Measurements from ENCODE around the gene TSC22D1.
A peak's percentile ranks its signal among the peaks of the same experiment; 100 is the strongest.
"Not testable (repeated sequence)": the region's sequence is repeated elsewhere in the genome, so short reads cannot be mapped to it uniquely, and the experiment has no call there.

Gene TSC22D1

DNA sequence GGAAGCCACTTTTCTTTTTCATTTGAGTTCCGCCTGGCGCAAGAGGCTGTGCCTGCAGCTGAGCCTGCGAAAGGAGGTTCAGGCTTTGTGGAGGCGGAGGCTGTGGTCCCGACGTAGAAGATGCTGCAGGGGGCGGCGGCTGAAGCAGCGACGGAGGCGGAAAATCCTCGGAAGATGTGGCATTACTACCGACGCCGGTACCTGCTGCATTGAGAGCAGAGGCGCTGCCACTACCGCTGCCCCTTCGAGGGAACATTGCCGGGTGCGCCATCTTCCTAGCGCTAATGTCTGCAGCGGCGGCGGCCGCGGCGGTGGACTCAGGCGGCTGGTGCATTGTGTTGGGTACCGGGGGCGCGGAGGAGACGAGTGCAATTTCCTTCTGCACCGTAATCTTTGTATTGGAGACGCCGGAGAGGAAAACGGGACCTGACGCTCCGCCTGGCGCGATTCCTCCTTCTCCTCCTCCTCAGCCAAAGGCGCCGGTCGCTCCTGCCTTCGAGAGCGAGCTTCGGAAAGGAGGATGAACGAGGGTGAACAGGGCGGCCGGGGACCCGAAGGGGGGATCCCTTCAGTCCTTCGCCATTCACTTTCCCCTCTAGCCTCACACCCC lies at the start of gene TSC22D1:
TSS of gene TSC22D1 (minus strand) at position 590 of the 610 bp plus-strand sequence. CDS start at position 334, 256 bp downstream.
- peak; percentile 46 to 94 (median 66) for DNase-seq
- intact Hi-C loops (cut with DNase I), result loop anchor here (2.0 to 10.0 kb wide), 2 partner anchors 91 to 341 kb away; no protein-coding TSS in a partner anchor

- intact Hi-C loops (cut with DNase I), result no loop called here
- DNase-seq, result no peak
Observed at GRCh38 chr13:44622708-44623107, 46.6 kb upstream of the TSC22D1 start.

DNA sequence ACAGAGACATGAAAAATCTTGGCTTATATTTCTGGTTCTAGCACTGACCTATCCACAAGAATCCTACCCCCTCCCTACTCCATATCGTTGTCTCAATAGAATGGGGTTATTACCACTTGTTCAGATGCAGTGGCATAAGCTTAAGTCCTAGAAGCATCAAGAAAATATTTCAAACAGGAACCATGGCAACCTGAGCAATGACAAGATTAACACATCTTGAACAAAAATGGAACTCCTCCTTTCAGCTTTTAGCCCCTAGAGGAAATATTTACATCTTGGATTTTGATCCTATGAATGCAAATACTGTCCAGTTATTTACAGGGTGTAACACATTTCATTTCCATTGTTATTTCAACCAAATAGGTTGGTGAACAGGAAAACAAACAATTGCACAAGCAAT lies 46.1 kb upstream of the TSC22D1 start:
- no peak for DNase-seq
- intact Hi-C loops (cut with DNase I), result no loop called here

DNA sequence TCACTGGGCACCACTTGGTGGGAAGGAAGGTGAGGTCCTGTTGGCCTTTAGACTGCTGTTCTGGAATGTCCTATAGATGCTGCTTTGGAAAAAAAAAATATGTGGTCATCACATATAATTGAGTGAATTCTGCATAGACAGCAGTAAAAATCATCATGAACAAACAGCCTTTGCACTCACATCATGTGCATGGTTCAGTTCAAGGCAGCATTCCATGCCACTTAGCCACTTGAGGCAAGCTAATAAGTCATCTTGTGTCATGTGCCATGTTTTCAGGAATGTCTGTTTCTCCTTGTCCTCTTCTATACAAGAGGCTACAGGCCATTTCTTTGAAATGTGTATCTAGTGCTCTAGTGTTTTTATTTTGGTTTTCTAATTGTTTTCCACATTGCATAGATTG lies 43.9 kb upstream of the TSC22D1 start:
- DNase-seq, result no peak
- intact Hi-C loops (cut with DNase I), result no loop called here

DNA sequence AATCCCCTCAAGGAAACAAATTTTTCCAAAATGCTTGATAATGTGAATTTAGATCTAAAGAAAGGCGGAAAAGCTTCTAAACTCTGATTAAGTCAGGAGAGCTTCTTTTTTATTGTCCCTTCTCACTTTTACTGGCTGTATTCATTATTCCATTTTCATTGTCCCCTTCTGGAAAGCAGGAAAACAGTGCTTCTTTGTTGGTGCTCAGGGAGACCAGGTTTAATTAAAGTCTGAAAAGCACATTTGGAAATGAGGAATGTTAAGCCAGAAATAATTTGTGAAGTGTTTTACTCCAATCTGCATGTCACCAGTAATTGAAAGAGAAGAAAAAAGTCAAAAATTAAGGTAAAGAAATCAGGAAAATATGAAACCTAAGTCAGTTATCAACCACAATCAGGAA lies 43.5 kb upstream of the TSC22D1 start:
- no peak for DNase-seq
- intact Hi-C loops (cut with DNase I), result no loop called here

GRCh38 chr13:44618326-44618725 lies 42.2 kb upstream of the TSC22D1 start:
- intact Hi-C loops (cut with DNase I), result no loop called here
- no peak for DNase-seq

DNA sequence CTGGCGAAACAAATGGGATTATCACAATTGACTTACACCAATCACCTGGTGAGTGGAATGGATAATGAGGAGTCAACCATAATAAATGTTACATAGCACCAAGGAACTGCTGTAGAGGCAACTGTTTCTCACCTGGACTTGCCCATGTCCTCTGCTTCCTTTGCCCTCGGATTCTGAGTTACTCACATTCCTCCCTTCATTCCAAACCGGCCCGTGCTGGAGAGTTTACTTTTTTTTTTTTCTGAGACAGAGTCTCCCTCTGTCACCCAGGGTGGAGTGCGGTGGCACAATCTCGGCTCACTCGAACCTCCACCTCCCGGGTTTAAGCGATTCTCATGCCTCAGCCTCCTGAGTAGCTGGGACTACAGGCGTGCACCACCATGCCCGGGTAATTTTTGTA lies 41.5 kb upstream of the TSC22D1 start:
- DNase-seq, result no peak
- intact Hi-C loops (cut with DNase I), result no loop called here

- no peak for DNase-seq
- intact Hi-C loops (cut with DNase I), result no loop called here
Observed at GRCh38 chr13:44609137-44609536, 33.0 kb upstream of the TSC22D1 start.

- intact Hi-C loops (cut with DNase I), result no loop called here
- DNase-seq, result no peak
Observed at GRCh38 chr13:44605721-44606120, 29.6 kb upstream of the TSC22D1 start.

- DNase-seq, result no peak
Observed at GRCh38 chr13:44605275-44605674, 29.1 kb upstream of the TSC22D1 start.

DNA sequence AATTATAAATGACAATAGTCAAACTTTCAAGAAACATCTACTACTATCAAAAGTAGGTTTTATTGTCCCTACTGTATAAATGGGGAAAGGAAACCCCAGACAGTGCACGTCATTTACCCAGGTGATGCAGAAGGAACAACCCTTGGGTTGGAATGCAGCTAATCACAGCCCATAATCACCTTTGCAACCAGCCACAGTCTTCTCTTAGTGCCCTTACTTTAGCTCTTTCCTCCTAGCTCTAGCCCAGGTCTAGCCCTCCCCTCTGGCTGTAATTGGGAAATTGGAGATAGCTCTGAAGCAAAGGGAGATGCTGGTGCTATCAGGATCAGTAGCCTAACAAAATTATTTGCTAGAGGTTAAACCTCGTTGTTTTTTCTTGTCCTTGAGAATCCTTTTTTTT lies 25.5 kb upstream of the TSC22D1 start:
- intact Hi-C loops (cut with DNase I), result no loop called here
- DNase-seq, result no peak

More at GRCh38 chr13:44605275-44605674, 29.1 kb upstream of the TSC22D1 start:
- intact Hi-C loops (cut with DNase I), result no loop called here

- DNase-seq; intact Hi-C loops (cut with DNase I): not testable (repeated sequence)
Observed at GRCh38 chr13:44593861-44594592, 17.9 kb upstream of the TSC22D1 start.

DNA sequence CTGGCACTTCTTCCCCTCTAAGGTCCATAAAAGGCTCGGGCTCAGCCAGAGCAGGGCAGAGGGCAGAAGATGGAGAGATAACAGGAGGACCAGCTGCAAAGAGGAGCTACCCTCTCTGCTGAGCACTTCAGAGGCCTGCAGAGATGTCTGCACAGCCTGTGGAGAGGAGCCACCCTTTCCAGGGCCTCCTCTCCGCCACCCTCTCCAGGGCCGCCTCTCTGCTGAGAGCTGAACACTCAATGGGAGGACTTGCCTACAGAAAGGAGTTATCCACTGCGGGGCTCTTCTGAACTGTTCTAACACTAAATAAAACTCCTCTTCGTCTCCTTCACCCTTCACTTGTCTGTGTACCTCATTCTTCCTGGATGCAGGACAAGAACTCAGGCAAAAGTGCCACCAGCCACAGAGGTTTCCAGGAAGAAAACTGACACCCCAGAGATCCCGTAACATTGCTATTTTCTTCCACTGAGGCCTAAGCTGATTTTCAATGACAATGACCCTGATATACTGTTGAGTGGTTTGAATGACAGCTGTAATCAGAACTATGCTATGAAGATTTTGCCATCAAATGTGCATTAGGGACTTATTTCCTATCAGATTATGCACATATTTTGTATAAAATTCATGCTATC lies 16.2 kb upstream of the TSC22D1 start:
- no peak for DNase-seq
- intact Hi-C loops (cut with DNase I), result no loop called here

DNA sequence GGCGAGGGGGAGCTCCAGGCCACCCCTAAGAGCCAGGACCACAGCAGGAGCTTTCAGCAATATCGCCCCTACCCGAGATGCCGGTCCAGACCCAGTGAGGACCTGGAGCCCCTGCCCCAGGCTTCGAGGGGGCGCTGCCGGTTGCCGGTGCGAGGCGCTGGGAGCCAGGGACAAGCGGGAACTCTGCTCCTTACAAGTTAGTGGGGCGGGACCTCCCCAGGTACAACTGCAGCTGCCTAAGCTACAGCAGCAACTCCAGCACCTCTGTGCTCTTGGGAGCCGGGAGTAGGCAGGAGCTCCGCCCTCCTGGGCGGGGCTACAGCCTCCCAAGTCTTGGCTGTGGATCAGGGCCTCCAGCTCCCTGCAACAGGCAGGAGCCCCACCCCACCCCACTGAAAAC lies 15.2 kb upstream of the TSC22D1 start:
- no peak for DNase-seq
- intact Hi-C loops (cut with DNase I), result no loop called here

GRCh38 chr13:44583137-44583536 lies 7.0 kb upstream of the TSC22D1 start:
- intact Hi-C loops (cut with DNase I), result no loop called here
- no peak for DNase-seq

DNA sequence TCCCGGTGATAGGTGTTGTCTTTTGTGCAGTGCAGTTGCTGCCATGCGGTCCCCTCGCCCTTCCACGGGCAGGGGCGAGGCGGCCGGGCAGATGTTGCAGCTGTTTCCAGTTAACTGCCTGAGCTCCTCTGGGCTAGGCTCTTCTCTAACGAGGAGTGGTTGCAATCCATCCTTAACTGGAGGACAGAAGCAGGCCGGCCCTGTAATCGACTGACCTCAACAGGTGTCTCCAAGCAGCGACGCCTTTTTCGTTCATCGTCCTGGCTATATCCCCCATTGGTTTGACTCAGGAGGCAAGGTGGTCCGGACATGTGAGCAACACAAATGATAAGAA lies 1.9 kb upstream of the TSC22D1 start:
- intact Hi-C loops (cut with DNase I), result loop anchor here (10.0 kb wide), 1 partner anchor 93 kb away; no protein-coding TSS in a partner anchor
- peak in 2 of 10 donors; percentile 26 to 36 for DNase-seq

GRCh38 chr13:44577236-44578066 lies 1.3 kb upstream of the TSC22D1 start:
- intact Hi-C loops (cut with DNase I), result loop anchor here (2.0 to 10.0 kb wide), 2 partner anchors 93 to 339 kb away; no protein-coding TSS in a partner anchor
- peak; percentile 92 to 99 (median 93) for DNase-seq

- peak in 6 of 10 donors; percentile 12 to 90 (median 46) for DNase-seq
- intact Hi-C loops (cut with DNase I), result loop anchor here (2.0 to 10.0 kb wide), 2 partner anchors 92 to 340 kb away; no protein-coding TSS in a partner anchor
Observed at GRCh38 chr13:44576351-44577235, 463 bp upstream of the TSC22D1 start.

- DNase-seq, result no peak
- intact Hi-C loops (cut with DNase I), result loop anchor here (10.0 kb wide), 1 partner anchor 90 kb away; no protein-coding TSS in a partner anchor
Observed at GRCh38 chr13:44575035-44575434, 1.1 kb downstream of the TSC22D1 start.
